ENCODE measurements around the gene STX4. TPM values are rescaled to one million over a fixed set of nuclear protein-coding genes. Genes with fewer than 3 reads are reported as not detected.

The STX4 gene
- total RNA-seq, 4 donors from 2014 or later = 26.8 to 47.6 (median 39.9) TPM

DNA sequence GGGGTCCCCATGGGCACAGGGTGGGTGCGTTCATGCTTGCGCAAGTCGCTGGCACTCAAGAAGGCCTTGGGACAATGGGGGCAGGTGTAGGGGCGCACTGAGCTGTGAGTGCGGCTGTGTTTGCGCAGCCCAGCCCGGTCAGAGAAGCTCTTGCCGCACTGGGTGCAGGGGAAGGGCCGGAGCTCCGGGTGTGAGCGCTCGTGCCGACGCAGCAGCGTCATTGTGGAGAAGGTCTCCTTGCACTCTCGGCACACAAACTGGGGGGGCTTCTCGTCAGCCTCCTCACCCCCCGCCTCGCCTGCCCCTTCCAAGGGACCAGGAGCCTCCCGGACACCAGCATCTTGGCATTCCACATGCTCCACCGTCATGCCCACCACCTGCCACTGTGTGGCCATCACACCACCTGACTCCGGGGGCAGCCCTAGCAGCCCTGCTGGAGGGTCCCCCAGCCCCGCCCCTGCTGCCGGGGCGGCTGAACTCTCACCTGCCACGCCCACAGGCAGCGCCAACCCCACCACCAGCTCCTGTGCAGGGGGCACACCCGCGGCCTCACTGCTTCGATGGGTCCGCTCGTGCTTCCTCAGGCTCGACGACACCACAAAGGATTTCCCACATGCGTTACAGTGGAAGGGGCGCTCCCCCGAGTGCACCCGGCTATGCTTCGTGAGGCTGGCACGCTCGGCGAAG is 27.9 kb downstream of the STX4 start:
- DNase-seq = no peak
- intact Hi-C loops (cut with DNase I) = no loop called here
- H3K9me3 ChIP-seq = no peaks in the 10 kb centered on the region
- no peaks in the 10 kb centered on the region for H3K27me3 ChIP-seq
- H3K4me1 ChIP-seq = no peaks in the 10 kb centered on the region
- TF ChIP-seq, protein P1, sequence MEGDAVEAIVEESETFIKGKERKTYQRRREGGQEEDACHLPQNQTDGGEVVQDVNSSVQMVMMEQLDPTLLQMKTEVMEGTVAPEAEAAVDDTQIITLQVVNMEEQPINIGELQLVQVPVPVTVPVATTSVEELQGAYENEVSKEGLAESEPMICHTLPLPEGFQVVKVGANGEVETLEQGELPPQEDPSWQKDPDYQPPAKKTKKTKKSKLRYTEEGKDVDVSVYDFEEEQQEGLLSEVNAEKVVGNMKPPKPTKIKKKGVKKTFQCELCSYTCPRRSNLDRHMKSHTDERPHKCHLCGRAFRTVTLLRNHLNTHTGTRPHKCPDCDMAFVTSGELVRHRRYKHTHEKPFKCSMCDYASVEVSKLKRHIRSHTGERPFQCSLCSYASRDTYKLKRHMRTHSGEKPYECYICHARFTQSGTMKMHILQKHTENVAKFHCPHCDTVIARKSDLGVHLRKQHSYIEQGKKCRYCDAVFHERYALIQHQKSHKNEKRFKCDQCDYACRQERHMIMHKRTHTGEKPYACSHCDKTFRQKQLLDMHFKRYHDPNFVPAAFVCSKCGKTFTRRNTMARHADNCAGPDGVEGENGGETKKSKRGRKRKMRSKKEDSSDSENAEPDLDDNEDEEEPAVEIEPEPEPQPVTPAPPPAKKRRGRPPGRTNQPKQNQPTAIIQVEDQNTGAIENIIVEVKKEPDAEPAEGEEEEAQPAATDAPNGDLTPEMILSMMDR (IDR thresholded peaks at IDR 0.05) = no peak
- TF ChIP-seq POLR2A (IDR thresholded peaks at IDR 0.05) = no peak
- no peak overlapping the region for H3K4me3 ChIP-seq (replicated peaks in 1 of 3)
- no peak overlapping the region for H3K27ac ChIP-seq
- 95 to 98% methylated on average over 11 to 37 of the region's 42 CpGs for WGBS, 2 donors
- H3K36me3 ChIP-seq = peaks cover 15 to 23% of the 10 kb centered on the region in 2 donors

DNA sequence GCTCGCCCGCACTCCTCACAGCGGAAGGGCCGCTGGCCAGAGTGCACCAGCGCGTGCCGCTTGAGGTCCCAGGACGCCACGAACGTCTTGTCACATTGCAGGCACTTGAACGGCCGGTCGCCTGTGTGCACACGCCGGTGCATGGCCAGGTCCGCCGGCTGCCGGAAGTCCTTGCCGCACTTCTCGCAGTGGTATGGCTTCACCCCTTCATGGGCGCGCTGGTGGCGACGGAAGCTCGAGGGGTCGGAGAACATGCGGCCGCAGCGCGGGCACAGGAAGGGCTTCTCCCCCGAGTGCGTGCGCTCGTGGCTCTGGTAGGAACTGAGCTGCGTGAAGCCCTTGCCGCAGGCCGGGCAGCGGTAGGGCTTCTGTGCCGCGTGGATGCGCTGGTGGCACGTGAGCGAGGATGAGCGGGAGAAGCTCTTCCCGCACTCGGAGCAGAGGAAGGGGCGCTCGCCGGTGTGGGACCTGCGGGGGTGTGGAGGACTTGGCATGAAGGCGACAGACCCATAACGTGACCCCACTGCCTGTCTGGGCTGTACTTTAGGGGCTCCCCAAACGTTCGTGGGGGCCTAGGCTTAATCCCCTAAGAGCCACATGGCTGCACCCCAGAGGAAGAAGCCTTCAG is 28.6 kb downstream of the STX4 start:
- intact Hi-C loops (cut with DNase I) = no loop called here
- no peak for TF ChIP-seq POLR2A (IDR thresholded peaks at IDR 0.05)
- TF ChIP-seq, protein P1 (IDR thresholded peaks at IDR 0.05) = no peak
- no peak for DNase-seq
- no peaks in the 10 kb centered on the region for H3K9me3 ChIP-seq
- WGBS, 2 donors = 95 to 97% methylated on average over 44 to 54 of the region's 54 CpGs
- no peak overlapping the region for H3K4me3 ChIP-seq (replicated peaks in 1 of 3)
- H3K4me1 ChIP-seq = no peaks in the 10 kb centered on the region
- H3K27me3 ChIP-seq = no peaks in the 10 kb centered on the region
- H3K36me3 ChIP-seq = peaks cover 15 to 23% of the 10 kb centered on the region in 2 donors
- no peak overlapping the region for H3K27ac ChIP-seq

DNA sequence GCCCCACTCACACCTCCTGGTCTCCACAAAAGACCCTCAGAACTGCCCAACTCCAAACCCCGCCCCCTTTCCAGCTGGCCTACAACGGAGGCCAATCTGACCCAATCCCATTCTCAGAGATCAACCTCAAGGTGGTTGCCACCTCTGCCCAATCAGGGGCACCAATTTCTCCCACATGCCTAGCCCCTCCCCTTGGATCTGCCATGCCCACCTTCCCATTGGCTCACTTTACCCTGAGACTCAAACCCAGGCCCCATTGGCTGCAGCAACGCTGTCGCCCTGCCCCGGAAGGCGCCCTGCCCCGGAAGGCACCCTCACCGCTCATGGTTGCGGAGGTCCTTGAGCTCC is 30.1 kb downstream of the STX4 start:
- H3K9me3 ChIP-seq = no peaks in the 10 kb centered on the region
- H3K4me1 ChIP-seq = no peaks in the 10 kb centered on the region
- H3K36me3 ChIP-seq = peaks cover 15 to 23% of the 10 kb centered on the region in 2 donors
- TF ChIP-seq POLR2A (IDR thresholded peaks at IDR 0.05) = no peak
- TF ChIP-seq, protein P1 (IDR thresholded peaks at IDR 0.05) = no peak
- no peaks in the 10 kb centered on the region for H3K27me3 ChIP-seq
- H3K27ac ChIP-seq = no peak overlapping the region
- intact Hi-C loops (cut with DNase I) = no loop called here
- WGBS, 2 donors = 97% methylated on average over 9 of the region's 9 CpGs
- DNase-seq = no peak
- no peak overlapping the region for H3K4me3 ChIP-seq (replicated peaks in 1 of 3)

DNA sequence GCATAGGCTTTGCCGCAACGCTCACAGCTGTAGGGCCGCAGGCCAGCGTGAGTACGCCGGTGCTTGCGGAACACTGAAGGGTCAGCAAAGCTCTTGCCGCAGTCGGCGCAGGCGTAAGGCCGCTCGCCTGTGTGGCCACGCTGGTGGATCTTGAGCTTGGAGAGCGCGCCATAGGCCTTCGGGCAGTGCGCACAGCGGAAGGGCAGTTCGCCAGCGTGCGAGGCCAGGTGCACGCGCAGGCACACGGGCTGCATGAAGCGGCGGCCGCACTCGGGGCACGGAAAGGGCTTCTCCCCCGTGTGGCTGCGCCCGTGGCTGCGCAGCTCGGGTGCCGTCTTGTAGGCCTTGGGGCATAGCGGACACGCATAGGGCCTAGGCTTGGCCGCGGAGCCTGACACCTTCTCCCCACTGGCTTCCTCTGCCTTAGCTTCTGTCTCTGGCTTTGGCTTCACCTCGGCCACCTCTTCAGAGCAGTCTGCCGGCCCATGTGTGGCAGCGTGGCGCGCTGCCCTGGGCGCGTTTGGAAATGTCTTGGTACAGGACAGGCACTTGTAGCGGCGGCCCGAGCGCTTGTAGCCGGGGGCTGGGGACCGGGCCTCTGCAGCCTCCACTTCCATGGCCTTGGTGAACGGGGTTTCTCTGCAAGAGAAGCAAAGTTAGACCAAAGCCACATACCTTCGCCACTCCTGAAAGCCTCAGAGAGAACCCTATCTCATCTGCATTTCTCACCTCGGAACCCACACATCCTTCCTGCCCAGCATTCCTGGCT is 30.7 kb downstream of the STX4 start:
- Histone ChIP-seq H3K27me3 (no peaks in the 10 kb centered on the region), H3K4me3 (replicated peaks in 1 of 3) (no peak overlapping the region), H3K4me1 (no peaks in the 10 kb centered on the region), H3K36me3 (peaks cover 15 to 23% of the 10 kb centered on the region in 2 donors), H3K27ac (peak overlapping the region in 1 of 3 donors; percentile 24), H3K9me3 (no peaks in the 10 kb centered on the region)
- DNase-seq = no peak
- intact Hi-C loops (cut with DNase I) = no loop called here
- 93 to 95% methylated on average over 54 to 56 of the region's 56 CpGs for WGBS, 2 donors
- TF ChIP-seq, protein P1 (IDR thresholded peaks at IDR 0.05) = no peak
- no peak for TF ChIP-seq POLR2A (IDR thresholded peaks at IDR 0.05)

Data from thyroid gland (tissue), 4 donors.